Coronary artery (tissue), 2 donors: ENCODE data around the gene RAI1.

Experiments used
- DNase-seq: peaks from one replicate; pipeline ENCODE4 v3.0.0-alpha.2; 2017; ENCODE audit warnings: low spot score
- H3K27ac ChIP-seq, 2 donors: fragments of 200-600 bp; sonication (generic); one replicate each; pipeline ENCODE4 v1.5.1; 2016 to 2019
- H3K4me3 ChIP-seq: fragments of 200-600 bp; sonication (generic); 2 replicates; pipeline ENCODE4 v1.5.1; 2016; ENCODE audit warnings: mild to moderate bottlenecking, moderate library complexity
- TF ChIP-seq, protein P1 (sequence below): fragments of 200-600 bp; sonication (generic); IDR thresholded peaks from one replicate; pipeline ENCODE4 v1.5.1; 2019; ENCODE audit warnings: antibody characterized with exemption

Gene RAI1

DNA sequence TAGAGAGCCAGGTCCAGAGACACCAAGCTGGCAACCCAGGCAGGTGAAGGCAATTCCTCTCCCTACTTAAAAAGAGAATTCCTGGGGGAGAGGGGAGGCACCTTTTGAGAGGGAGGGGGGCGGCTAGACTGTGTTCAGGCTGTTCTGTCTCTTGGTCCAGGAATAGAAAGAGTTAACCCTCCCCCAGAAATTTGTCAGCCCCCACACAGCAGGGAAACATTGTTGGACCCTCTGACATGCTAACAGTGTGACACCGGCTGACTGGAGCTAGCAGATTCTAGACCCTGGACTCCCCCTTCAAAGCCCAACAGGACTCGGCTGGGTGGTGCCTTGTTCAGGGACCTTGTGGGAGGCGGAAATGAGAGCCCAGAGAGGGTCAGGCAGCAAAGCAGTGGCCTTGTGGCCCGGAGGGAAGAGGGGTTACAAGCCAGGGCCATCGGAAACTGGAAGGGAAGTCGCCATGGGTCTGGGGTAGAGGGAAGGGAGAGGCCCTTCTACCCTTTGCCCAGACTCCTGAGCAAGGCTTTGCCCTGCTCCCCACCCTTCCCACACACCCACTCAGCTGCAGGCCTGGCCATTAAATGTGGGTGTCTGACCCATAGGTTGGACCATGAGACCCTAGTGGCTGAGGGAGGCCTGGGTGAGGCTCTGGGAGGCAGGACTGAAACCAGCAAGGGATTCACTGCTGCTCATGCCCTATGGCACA lies 44.6 kb downstream of the RAI1 start:
- TF ChIP-seq, protein P1, sequence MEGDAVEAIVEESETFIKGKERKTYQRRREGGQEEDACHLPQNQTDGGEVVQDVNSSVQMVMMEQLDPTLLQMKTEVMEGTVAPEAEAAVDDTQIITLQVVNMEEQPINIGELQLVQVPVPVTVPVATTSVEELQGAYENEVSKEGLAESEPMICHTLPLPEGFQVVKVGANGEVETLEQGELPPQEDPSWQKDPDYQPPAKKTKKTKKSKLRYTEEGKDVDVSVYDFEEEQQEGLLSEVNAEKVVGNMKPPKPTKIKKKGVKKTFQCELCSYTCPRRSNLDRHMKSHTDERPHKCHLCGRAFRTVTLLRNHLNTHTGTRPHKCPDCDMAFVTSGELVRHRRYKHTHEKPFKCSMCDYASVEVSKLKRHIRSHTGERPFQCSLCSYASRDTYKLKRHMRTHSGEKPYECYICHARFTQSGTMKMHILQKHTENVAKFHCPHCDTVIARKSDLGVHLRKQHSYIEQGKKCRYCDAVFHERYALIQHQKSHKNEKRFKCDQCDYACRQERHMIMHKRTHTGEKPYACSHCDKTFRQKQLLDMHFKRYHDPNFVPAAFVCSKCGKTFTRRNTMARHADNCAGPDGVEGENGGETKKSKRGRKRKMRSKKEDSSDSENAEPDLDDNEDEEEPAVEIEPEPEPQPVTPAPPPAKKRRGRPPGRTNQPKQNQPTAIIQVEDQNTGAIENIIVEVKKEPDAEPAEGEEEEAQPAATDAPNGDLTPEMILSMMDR: no peak
- no peak overlapping the region for H3K4me3 ChIP-seq
- no peak for DNase-seq
- peak overlapping the region in 1 of 2 donors; percentile 45 for H3K27ac ChIP-seq

DNA sequence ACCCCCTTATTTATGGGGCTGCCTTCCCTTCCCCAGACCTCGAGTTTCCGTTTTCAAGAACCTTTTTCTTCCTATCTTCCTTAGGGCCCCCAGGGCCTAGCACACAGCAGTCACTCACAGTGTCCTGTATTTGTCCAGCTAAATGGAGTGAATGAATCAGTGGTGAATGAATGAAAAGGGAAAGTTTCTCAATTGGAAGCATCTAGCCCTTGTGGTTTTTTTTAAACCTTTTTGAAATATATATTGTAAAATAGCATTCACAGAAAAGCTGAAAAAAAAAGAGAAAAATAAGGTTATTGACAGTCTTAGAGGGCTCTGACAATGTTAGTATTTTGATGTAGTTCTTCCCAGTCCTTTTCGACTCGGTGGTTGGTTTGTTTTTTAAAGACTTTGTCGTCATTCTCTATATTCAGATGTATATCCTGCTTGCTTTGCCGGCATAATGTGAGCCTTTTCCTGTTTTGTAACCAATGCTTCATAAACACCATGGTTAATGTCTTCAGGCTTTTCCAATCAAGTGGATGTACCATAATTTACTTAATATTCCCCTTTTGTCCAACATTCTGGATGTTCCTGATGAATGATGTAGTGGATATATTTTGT lies 45.3 kb downstream of the RAI1 start:
- no peak overlapping the region for H3K27ac ChIP-seq
- TF ChIP-seq, protein P1: no peak

DNA sequence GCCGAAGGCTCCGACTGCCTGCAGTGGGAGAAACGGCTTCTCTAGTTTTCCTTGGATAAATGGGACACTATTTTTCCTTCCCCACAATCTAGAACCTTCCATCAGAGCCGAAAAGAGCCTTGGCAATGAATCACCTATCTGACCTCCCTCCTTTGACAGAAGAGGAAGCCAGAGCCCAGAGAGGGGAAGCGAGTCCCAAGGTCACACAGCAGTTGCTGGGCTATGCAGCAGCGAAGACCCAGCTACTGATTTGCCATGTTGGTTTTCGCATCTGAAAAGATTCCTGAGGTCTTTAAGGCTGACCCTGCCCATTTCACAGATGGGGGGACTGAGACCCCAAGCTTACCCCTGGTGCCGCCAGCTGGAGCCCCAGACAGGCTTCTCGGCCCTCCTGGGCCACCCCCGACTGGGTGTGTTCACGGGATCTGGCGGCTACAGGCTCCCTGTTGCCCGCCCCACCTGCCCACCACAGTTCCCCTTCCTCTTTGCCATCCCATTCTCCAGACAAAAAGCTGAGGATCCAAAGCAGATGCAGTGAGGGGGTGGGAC lies 45.9 kb downstream of the RAI1 start:
- no peak for DNase-seq
- TF ChIP-seq, protein P1: no peak

More for the DNA sequence above, 45.3 kb downstream of the RAI1 start:
- H3K4me3 ChIP-seq: no peak overlapping the region
- DNase-seq: no peak

DNA sequence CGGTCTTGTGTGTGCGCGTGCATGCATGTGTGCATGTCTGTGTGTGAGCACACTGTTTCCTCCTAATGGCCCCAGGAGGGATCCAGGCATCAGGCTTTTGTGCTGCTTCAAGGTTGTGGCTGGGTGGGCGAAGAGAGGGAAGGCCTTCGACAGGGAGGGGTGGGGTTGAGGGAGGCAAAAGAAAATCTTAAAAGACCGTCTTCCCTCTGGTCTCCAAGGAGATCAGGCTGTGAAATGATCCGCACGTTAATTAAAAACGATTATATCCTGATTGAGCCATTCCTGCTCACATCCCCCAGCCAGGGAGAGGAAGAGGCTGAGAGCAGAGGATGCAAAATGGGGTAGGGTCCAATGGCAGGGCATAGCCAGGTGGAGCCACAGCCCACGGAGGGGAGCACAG lies 46.9 kb downstream of the RAI1 start:
- TF ChIP-seq, protein P1: no peak
- no peak overlapping the region for H3K4me3 ChIP-seq
- DNase-seq: no peak
- H3K27ac ChIP-seq: no peak overlapping the region

More for the DNA sequence above, 45.9 kb downstream of the RAI1 start:
- Histone ChIP-seq H3K27ac (no peak overlapping the region), H3K4me3 (no peak overlapping the region)

DNA sequence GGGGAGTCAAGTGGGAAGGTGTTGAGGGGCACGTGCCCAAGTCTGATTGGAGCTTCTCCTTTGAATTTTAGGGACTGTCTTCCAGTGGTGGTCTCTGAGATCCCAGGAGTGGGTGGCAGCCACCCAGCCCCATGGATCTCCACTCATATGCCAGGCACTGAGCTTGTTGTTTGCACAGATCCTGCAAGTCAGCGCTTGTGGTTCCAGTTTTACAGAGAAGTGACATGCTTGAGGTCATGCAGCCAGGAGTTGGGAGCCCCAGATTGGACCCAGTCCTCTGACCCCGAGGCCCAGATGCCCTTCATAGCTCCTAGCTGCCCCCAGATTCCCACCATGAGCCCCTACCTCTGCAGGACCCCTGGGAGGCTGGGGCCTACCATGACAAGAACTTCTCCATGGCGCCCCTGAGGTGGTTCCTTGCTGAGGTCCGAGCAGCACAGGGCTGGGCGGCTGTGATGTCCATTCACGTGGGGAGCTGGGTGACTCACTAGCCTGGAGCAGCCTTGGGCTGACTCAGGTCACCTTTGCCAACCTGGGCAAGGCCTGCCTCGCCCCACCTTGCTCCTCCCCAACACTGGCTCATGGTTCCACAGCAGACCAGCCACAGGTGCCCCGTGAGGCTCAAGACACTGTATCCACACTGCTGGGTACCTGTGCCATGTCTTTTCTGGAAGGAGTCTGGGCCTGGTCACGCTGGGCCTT lies 47.4 kb downstream of the RAI1 start:
- no peak for DNase-seq
- TF ChIP-seq, protein P1: no peak
- Histone ChIP-seq H3K27ac (no peak overlapping the region), H3K4me3 (no peak overlapping the region)

DNA sequence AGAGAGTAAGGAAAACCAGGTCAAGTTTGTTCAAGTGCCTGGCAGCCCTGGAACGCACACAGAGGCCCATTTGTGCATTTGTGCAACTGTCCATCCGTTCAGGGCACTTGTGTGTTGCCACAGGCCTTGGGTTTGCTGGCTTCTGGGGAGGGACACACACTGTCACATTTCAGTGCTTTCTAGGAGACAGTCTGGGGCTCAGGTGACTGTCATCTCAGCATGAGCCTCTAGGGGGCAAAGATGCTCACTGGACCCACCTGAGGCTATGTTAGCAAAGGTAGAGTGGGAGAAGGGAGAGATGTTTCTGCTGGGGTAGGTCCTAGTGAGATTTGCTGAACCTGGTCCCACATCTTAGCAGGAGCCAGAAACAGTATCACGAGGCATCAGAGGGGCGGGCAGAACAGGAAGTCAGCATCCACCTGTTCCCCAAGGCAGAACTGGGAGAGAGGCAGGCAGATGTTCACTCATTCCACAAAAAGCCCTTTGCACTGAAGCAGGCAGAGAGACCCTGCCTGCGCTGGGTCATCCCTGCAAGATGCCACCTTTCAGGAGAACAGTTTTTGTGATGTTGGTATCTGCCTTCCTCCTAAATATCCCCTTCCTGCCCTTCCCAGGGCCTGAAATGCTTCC lies 48.5 kb downstream of the RAI1 start:
- Histone ChIP-seq H3K4me3 (no peak overlapping the region), H3K27ac (no peak overlapping the region)
- TF ChIP-seq, protein P1: no peak
- no peak for DNase-seq
